ENCODE results near the gene GABRE.
"Not testable (repeated sequence)": the region's sequence is repeated elsewhere in the genome, so short reads cannot be mapped to it uniquely, and the experiment has no call there.

GABRE gene

GRCh38 chrX:151920530-151920929 is 53.9 kb downstream of the GABRE start:
- TF ChIP-seq CTCF (conservative IDR thresholded peaks at IDR 0.05; ENCODE audit: low read length): no peak
- DNase-seq (ENCODE audit: low read depth): no peak

GRCh38 chrX:151920101-151920500 is 54.4 kb downstream of the GABRE start:
- no peak for TF ChIP-seq CTCF (conservative IDR thresholded peaks at IDR 0.05; ENCODE audit: low read length)
- DNase-seq (ENCODE audit: low read depth): no peak
- no peak overlapping the region for H3K4me3 ChIP-seq (ENCODE audit: low read length)

More at GRCh38 chrX:151920530-151920929, 53.9 kb downstream of the GABRE start:
- H3K4me3 ChIP-seq (ENCODE audit: low read length): no peak overlapping the region

GRCh38 chrX:151919610-151920009 is 54.9 kb downstream of the GABRE start:
- H3K4me3 ChIP-seq (ENCODE audit: low read length): no peak overlapping the region
- no peak for TF ChIP-seq CTCF (conservative IDR thresholded peaks at IDR 0.05; ENCODE audit: low read length)
- DNase-seq (ENCODE audit: low read depth): no peak

- not testable (repeated sequence) for H3K4me3 ChIP-seq (ENCODE audit: low read length); DNase-seq (ENCODE audit: low read depth)
Measured at GRCh38 chrX:151918736-151919135, 55.7 kb downstream of the GABRE start.

GRCh38 chrX:151912780-151913179 is 61.7 kb downstream of the GABRE start, which contains the start of gene MAGEA4:
Gene MAGEA4, plus strand, starts transcription at chrX:151912889. Its CDS starts 10,776 bp downstream, at chrX:151923665.
- DNase-seq (ENCODE audit: low read depth): no peak
- no peak for TF ChIP-seq CTCF (conservative IDR thresholded peaks at IDR 0.05; ENCODE audit: low read length)
- no peak within 1 kb of the TSS for H3K4me3 ChIP-seq (ENCODE audit: low read length)

GRCh38 chrX:151912221-151912620 is 62.3 kb downstream of the GABRE start:
- no peak overlapping the region for H3K4me3 ChIP-seq (ENCODE audit: low read length)
- no peak for TF ChIP-seq CTCF (conservative IDR thresholded peaks at IDR 0.05; ENCODE audit: low read length)
- no peak for DNase-seq (ENCODE audit: low read depth)

GRCh38 chrX:151904989-151905388 is 69.5 kb downstream of the GABRE start:
- no peak for DNase-seq (ENCODE audit: low read depth)
- H3K4me3 ChIP-seq (ENCODE audit: low read length): no peak overlapping the region
- no peak for TF ChIP-seq CTCF (conservative IDR thresholded peaks at IDR 0.05; ENCODE audit: low read length)
